Neural cell (in vitro differentiated cells): ENCODE results near the gene UBL4B. TPM values are rescaled to one million over a fixed set of nuclear protein-coding genes. Genes with fewer than 3 reads are reported as not detected.

Experiments
- H2AFZ ChIP-seq: fragments of 200-600, 300-800 bp; sonication (generic), shearing (Covaris generic); 2 replicates; pipeline ENCODE4 v1.6.0; 2014; ENCODE audit warnings: low read depth, mild to moderate bottlenecking, antibody characterized with exemption, low read length, moderate library complexity
- H3F3A ChIP-seq: fragments of 200-600 bp; shearing (Covaris generic); 2 replicates; pipeline ENCODE4 v1.6.1; 2016; ENCODE audit warnings: mild to moderate bottlenecking, moderate library complexity, mixed read lengths, antibody characterized with exemption, low read length; ENCODE audit not compliant: insufficient read depth, poor library complexity, severe bottlenecking
- H3K27ac ChIP-seq: fragments of 200-600, 300-800 bp; sonication (generic), shearing (Covaris generic); 2 replicates; pipeline ENCODE4 v1.5.1; 2014; ENCODE audit warnings: mild to moderate bottlenecking, low read length, moderate library complexity
- H3K27me3 ChIP-seq: fragments of 300-800, 200-600 bp; sonication (generic), shearing (Covaris generic); 2 replicates; pipeline ENCODE4 v1.6.0; 2014; ENCODE audit warnings: mild to moderate bottlenecking, low read depth, low read length, moderate library complexity; ENCODE audit not compliant: insufficient read depth
- H3K36me3 ChIP-seq: fragments of 300-800, 200-600 bp; sonication (generic), shearing (Covaris generic); 2 replicates; pipeline ENCODE4 v1.5.1; 2014; ENCODE audit warnings: mild to moderate bottlenecking, antibody characterized with exemption, low read length, moderate library complexity; ENCODE audit not compliant: insufficient read depth
- H3K4me2 ChIP-seq: fragments of 300-800, 200-600 bp; sonication (generic), shearing (Covaris generic); 2 replicates; pipeline ENCODE4 v1.6.0; 2014; ENCODE audit warnings: mild to moderate bottlenecking, low read length
- H3K4me3 ChIP-seq: fragments of 300-800, 200-600 bp; sonication (generic), shearing (Covaris generic); 2 replicates; pipeline ENCODE4 v1.5.1; 2014; ENCODE audit warnings: mild to moderate bottlenecking, low read length, moderate library complexity
- H3K79me2 ChIP-seq: fragments of 200-600 bp; shearing (Covaris generic); replicated peaks from 2 replicates; pipeline ENCODE4 v1.6.0; 2014; ENCODE audit warnings: mild to moderate bottlenecking, low read length, moderate library complexity; ENCODE audit not compliant: insufficient read depth
- H3K9ac ChIP-seq: fragments of 300-800, 200-600 bp; sonication (generic), shearing (Covaris generic); 2 replicates; pipeline ENCODE4 v1.6.1; 2016; ENCODE audit warnings: mild to moderate bottlenecking, low read length, mixed read lengths
- H3K9me2 ChIP-seq: fragments of 200-600 bp; shearing (Covaris generic); 2 replicates; pipeline ENCODE4 v1.6.1; 2016; ENCODE audit warnings: mild to moderate bottlenecking, low read length, mixed read lengths; ENCODE audit not compliant: insufficient read depth
- H3K9me3 ChIP-seq: fragments of 200-600, 300-800 bp; sonication (generic), shearing (Covaris generic); 2 replicates; pipeline ENCODE4 v1.6.1; 2016; ENCODE audit warnings: mild to moderate bottlenecking, mixed run types, low read length, moderate library complexity, mixed read lengths
- H4K20me1 ChIP-seq: fragments of 200-600 bp; shearing (Covaris generic); 2 replicates; pipeline ENCODE4 v1.6.1; 2016; ENCODE audit warnings: mild to moderate bottlenecking, mixed run types; ENCODE audit not compliant: insufficient read depth
- CTCF ChIP-seq: fragments of 450-650 bp; IDR thresholded peaks from 2 replicates; pipeline ENCODE4 v1.5.1; 2014; ENCODE audit warnings: antibody characterized with exemption, mild to moderate bottlenecking, moderate library complexity; ENCODE audit not compliant: poor library complexity, severe bottlenecking
- EP300 ChIP-seq: fragments of 450-650 bp; conservative IDR thresholded peaks from 2 replicates; pipeline ENCODE4 v1.6.1; 2014; ENCODE audit warnings: antibody characterized with exemption, mild to moderate bottlenecking, moderate library complexity; ENCODE audit not compliant: poor library complexity, severe bottlenecking
- EZH2 ChIP-seq: fragments of 200-600, 300-800 bp; shearing (Covaris generic), sonication (generic); IDR thresholded peaks from 2 replicates; pipeline ENCODE4 v1.6.1; 2014; ENCODE audit warnings: antibody characterized with exemption, low read length, borderline replicate concordance, mild to moderate bottlenecking; ENCODE audit not compliant: insufficient read depth, poor library complexity, severe bottlenecking
- MXI1 ChIP-seq: fragments of 450-650 bp; conservative IDR thresholded peaks from 2 replicates; pipeline ENCODE4 v1.6.1; 2014; ENCODE audit warnings: antibody characterized with exemption, mild to moderate bottlenecking; ENCODE audit not compliant: poor library complexity, severe bottlenecking
- POLR2AphosphoS5 ChIP-seq: IDR thresholded peaks from 2 replicates; pipeline ENCODE4 v1.6.1; 2012
- RAD21 ChIP-seq: fragments of 450-650 bp; conservative IDR thresholded peaks from 2 replicates; pipeline ENCODE4 v1.6.1; 2014; ENCODE audit warnings: antibody characterized with exemption, mild to moderate bottlenecking, moderate library complexity
- SMC3 ChIP-seq: fragments of 450-650 bp; conservative IDR thresholded peaks from 2 replicates; pipeline ENCODE4 v1.6.1; 2014; ENCODE audit warnings: antibody characterized with exemption, mild to moderate bottlenecking, moderate library complexity; ENCODE audit not compliant: poor library complexity
- TAF1 ChIP-seq: IDR thresholded peaks from 2 replicates; pipeline ENCODE4 v1.6.1; 2012; ENCODE audit warnings: low read depth
- polyA plus RNA-seq: library from polyadenylated mRNA; depleted of rRNA; stranded (reverse); fragments of >200 nt; gene quantifications from 2 replicates; pipeline ENCODE4 v1.2.3, GENCODE V29; 2014
- TF ChIP-seq, protein P1 (sequence below): IDR thresholded peaks from 2 replicates; pipeline ENCODE4 v1.6.1; 2012; ENCODE audit warnings: borderline replicate concordance

Gene UBL4B
- polyA plus RNA-seq, 1 donor from 2014 or later, result not detected

DNA sequence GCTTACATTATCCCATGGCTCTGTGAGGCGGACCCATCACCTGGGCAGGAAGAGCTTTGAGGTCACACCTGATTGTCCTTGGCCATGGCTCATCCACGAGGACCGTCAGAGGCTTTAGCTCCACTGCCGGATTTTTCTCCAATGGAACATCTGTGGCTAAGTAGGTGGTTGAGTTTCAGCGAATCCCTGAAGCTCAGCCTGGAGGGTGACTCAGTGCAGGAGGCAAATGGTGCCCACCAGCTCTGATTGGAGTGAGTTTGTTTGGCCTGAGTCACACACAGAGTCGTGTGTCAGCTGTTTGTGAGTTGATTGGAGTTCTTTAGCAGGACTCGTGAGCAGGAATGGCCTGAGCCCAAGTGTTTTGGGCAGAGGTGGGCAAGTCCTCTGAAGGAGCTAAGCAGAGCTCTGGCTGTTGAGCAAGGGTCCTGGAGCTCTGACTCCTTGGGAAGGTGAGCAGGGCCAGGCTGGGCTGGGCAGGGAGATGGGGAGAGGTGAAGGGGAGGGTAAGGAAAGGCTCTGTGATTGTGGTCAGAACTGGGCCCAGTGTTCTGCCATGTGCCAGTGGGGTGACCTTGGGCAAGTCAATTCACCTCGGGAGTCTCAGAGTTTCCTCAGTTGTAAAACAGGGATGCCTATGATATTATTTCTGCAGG, 40.0 kb downstream of the UBL4B start:
- Histone ChIP-seq H3K36me3 (no peaks in the 10 kb centered on the region), H3F3A (no peaks in the 10 kb centered on the region), H2AFZ (no peak overlapping the region), H3K4me2 (peak overlapping the region; percentile 5), H3K4me3 (peak overlapping the region; percentile 86), H3K9ac (no peak overlapping the region), H3K79me2 (no peaks in the 10 kb centered on the region), H3K27me3 (peaks cover 91% of the 10 kb centered on the region), H3K9me2 (no peaks in the 10 kb centered on the region), H3K27ac (no peak overlapping the region), H3K9me3 (no peaks in the 10 kb centered on the region), H4K20me1 (no peaks in the 10 kb centered on the region)
- TF ChIP-seq TAF1 (no peak), POLR2AphosphoS5 (no peak), EP300 (no peak), SMC3 (no peak), CTCF (no peak), RAD21 (no peak), MXI1 (no peak), EZH2 (no peak)
- TF ChIP-seq, protein P1, sequence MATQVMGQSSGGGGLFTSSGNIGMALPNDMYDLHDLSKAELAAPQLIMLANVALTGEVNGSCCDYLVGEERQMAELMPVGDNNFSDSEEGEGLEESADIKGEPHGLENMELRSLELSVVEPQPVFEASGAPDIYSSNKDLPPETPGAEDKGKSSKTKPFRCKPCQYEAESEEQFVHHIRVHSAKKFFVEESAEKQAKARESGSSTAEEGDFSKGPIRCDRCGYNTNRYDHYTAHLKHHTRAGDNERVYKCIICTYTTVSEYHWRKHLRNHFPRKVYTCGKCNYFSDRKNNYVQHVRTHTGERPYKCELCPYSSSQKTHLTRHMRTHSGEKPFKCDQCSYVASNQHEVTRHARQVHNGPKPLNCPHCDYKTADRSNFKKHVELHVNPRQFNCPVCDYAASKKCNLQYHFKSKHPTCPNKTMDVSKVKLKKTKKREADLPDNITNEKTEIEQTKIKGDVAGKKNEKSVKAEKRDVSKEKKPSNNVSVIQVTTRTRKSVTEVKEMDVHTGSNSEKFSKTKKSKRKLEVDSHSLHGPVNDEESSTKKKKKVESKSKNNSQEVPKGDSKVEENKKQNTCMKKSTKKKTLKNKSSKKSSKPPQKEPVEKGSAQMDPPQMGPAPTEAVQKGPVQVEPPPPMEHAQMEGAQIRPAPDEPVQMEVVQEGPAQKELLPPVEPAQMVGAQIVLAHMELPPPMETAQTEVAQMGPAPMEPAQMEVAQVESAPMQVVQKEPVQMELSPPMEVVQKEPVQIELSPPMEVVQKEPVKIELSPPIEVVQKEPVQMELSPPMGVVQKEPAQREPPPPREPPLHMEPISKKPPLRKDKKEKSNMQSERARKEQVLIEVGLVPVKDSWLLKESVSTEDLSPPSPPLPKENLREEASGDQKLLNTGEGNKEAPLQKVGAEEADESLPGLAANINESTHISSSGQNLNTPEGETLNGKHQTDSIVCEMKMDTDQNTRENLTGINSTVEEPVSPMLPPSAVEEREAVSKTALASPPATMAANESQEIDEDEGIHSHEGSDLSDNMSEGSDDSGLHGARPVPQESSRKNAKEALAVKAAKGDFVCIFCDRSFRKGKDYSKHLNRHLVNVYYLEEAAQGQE, result no peak

GRCh38 chr1:110153407-110153950, 41.2 kb downstream of the UBL4B start:
- H3K27me3 ChIP-seq, result peaks cover 79% of the 10 kb centered on the region
- H3F3A ChIP-seq, result no peaks in the 10 kb centered on the region
- H3K9me2 ChIP-seq, result no peaks in the 10 kb centered on the region
- H3K9me3 ChIP-seq, result no peaks in the 10 kb centered on the region
- H3K27ac ChIP-seq, result no peak overlapping the region
- H3K79me2 ChIP-seq, result no peaks in the 10 kb centered on the region
- no peaks in the 10 kb centered on the region for H4K20me1 ChIP-seq
- no peak overlapping the region for H3K4me2 ChIP-seq
- peak overlapping the region; percentile 21 for H3K4me3 ChIP-seq
- no peak overlapping the region for H3K9ac ChIP-seq
- H2AFZ ChIP-seq, result no peak overlapping the region
- TF ChIP-seq CTCF (no peak), POLR2AphosphoS5 (no peak), EZH2 (no peak), MXI1 (no peak), RAD21 (no peak), TAF1 (no peak)
- TF ChIP-seq, protein P1, result no peak
- H3K36me3 ChIP-seq, result no peaks in the 10 kb centered on the region
